Fibroblast of lung (primary cell): ENCODE results near the gene SCAF1. TPM values are rescaled to one million over a fixed set of nuclear protein-coding genes. Genes with fewer than 3 reads are reported as not detected.

Experiments
- DNase-seq, 2 donors: peaks; one replicate each; pipeline versions ENCODE4 v3.0.0 to v3.0.0-alpha.2; 2010; ENCODE audit warnings: low read depth in 2 of 2
- H2AFZ ChIP-seq: 2 replicates; pipeline ENCODE4 v1.5.1; 2012; ENCODE audit warnings: low read length, control low read depth, inconsistent platforms
- H3K27ac ChIP-seq: 2 replicates; pipeline ENCODE4 v1.5.1; 2011; ENCODE audit warnings: low read length, control low read depth; ENCODE audit not compliant: insufficient read depth
- H3K27me3 ChIP-seq: 2 replicates; pipeline ENCODE4 v1.5.1; 2011; ENCODE audit warnings: mild to moderate bottlenecking, low read length; ENCODE audit not compliant: control insufficient read depth, insufficient read depth
- H3K36me3 ChIP-seq: 2 replicates; pipeline ENCODE4 v1.5.1; 2011; ENCODE audit warnings: low read length; ENCODE audit not compliant: control insufficient read depth, insufficient read depth
- H3K4me1 ChIP-seq: 2 replicates; pipeline ENCODE4 v1.5.1; 2011; ENCODE audit warnings: low read length; ENCODE audit not compliant: control insufficient read depth, insufficient read depth; ENCODE audit errors: extremely low read depth
- H3K4me2 ChIP-seq: 2 replicates; pipeline ENCODE4 v1.5.1; 2011; ENCODE audit warnings: low read length, control low read depth; ENCODE audit not compliant: insufficient read depth; ENCODE audit errors: extremely low read depth
- H3K4me3 ChIP-seq, 4 experiments: fragments of 200-600 bp in 1 of 4; sonication (generic) in 1 of 4; replicated peaks in 1 of 4; 2 replicates each; pipeline ENCODE4 v1.5.1; 2011 to 2016; ENCODE audit warnings: low read length in 4 of 4, low read depth in 3 of 4, mild to moderate bottlenecking in 3 of 4, control low read depth in 2 of 4, inconsistent platforms in 1 of 4, mixed read lengths in 1 of 4; ENCODE audit not compliant: insufficient read depth in 1 of 4; ENCODE audit errors: control extremely low read depth in 1 of 4
- H3K79me2 ChIP-seq: 2 replicates; pipeline ENCODE4 v1.5.1; 2012; ENCODE audit warnings: mild to moderate bottlenecking, low read length, inconsistent platforms; ENCODE audit not compliant: control insufficient read depth, insufficient read depth
- H3K9ac ChIP-seq: 2 replicates; pipeline ENCODE4 v1.5.1; 2011; ENCODE audit warnings: mild to moderate bottlenecking, low read length, control low read depth; ENCODE audit not compliant: insufficient read depth
- H3K9me3 ChIP-seq: 2 replicates; pipeline ENCODE4 v1.5.1; 2012; ENCODE audit warnings: low read depth, low read length; ENCODE audit not compliant: control insufficient read depth, insufficient read depth
- H4K20me1 ChIP-seq: 2 replicates; pipeline ENCODE4 v1.5.1; 2011; ENCODE audit warnings: low read length; ENCODE audit not compliant: control insufficient read depth, insufficient read depth; ENCODE audit errors: extremely low read depth
- CTCF ChIP-seq, 2 donors: IDR thresholded peaks in 1 of 2; conservative IDR thresholded peaks in 1 of 2; 1 replicate in 1 of 2; 2 replicates in 1 of 2; pipeline ENCODE4 v1.5.1; 2011 to 2012; ENCODE audit warnings: low read length in 2 of 2, control low read depth in 1 of 2, inconsistent platforms in 1 of 2, low read depth in 1 of 2, mild to moderate bottlenecking in 1 of 2
- EZH2 ChIP-seq: IDR thresholded peaks from 2 replicates; pipeline ENCODE4 v1.5.1; 2012; ENCODE audit warnings: low read length, control low read depth, mild to moderate bottlenecking; ENCODE audit errors: missing control alignments
- polyA plus RNA-seq, 2 donors: library from polyadenylated mRNA; depleted of rRNA in 1 of 2; stranded (reverse) in 1 of 2; unstranded in 1 of 2; fragments of >200 nt; gene quantifications; 2 replicates each; pipeline ENCODE4 v1.2.1, GENCODE V29; 2011 to 2012; ENCODE audit warnings: missing spikeins in 1 of 2
- total RNA-seq: library from RNA; depleted of rRNA; stranded (reverse); fragments of >200 nt; gene quantifications from 2 replicates; pipeline ENCODE4 v1.2.1, GENCODE V29; 2014

SCAF1 gene
- total and polyA plus RNA-seq, 2 donors (not counting 1 experiment from before 2014, with no cell fraction given): 8.7 to 11.9 TPM

DNA sequence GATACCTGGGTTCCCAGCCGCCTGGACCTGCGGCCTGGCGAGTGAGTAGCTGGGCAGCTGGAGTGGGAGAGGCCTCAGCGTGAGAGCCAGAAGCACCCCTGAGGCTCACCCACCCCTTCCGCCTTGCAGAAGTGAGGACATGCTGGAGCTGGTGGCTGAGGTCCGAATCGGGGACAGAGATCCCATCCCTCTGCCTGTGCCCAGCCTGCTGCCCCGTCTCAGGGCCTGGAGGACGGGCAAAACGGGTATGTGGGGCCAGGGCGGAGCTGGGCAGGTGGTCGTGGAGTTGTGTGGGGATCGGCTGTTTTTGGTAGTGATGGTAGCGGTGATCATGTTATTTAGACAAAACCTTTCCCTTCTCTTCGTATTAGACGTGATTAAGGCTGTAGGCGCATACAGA lies 4.6 kb downstream of the SCAF1 start:
- Histone ChIP-seq H3K4me2 (no peak overlapping the region), H3K27me3 (no peaks in the 10 kb centered on the region), H3K36me3 (peaks cover 25% of the 10 kb centered on the region), H3K9me3 (no peaks in the 10 kb centered on the region), H3K9ac (no peak overlapping the region), H2AFZ (no peak overlapping the region), H3K4me3 (no peak overlapping the region), H3K27ac (no peak overlapping the region), H3K79me2 (peaks cover 58% of the 10 kb centered on the region), H4K20me1 (no peaks in the 10 kb centered on the region), H3K4me1 (peaks cover 4% of the 10 kb centered on the region)
- TF ChIP-seq CTCF (conservative IDR thresholded peaks at IDR 0.05 in 1 of 2, IDR thresholded peaks at IDR 0.05 in 1 of 2; ENCODE audit: low read depth in 1 of 2, low read length in 2 of 2) (no peak), EZH2 (no peak)
- DNase-seq: no peak

GRCh38 chr19:49651029-49651819 lies 9.2 kb downstream of the SCAF1 start:
- H4K20me1 ChIP-seq: no peaks in the 10 kb centered on the region
- H3K9me3 ChIP-seq: no peaks in the 10 kb centered on the region
- no peak overlapping the region for H3K9ac ChIP-seq
- H3K79me2 ChIP-seq: peaks cover 17% of the 10 kb centered on the region
- no peaks in the 10 kb centered on the region for H3K4me1 ChIP-seq
- no peak for DNase-seq
- H3K4me3 ChIP-seq: no peak overlapping the region
- peaks cover 37% of the 10 kb centered on the region for H3K36me3 ChIP-seq
- no peak overlapping the region for H3K4me2 ChIP-seq
- H3K27me3 ChIP-seq: no peaks in the 10 kb centered on the region
- H2AFZ ChIP-seq: no peak overlapping the region
- H3K27ac ChIP-seq: no peak overlapping the region
- TF ChIP-seq EZH2 (no peak), CTCF (conservative IDR thresholded peaks at IDR 0.05 in 1 of 2, IDR thresholded peaks at IDR 0.05 in 1 of 2; ENCODE audit: low read depth in 1 of 2, low read length in 2 of 2) (no peak)

- Histone ChIP-seq H3K79me2 (peaks cover 12% of the 10 kb centered on the region), H2AFZ (no peak overlapping the region), H3K27ac (no peak overlapping the region), H3K27me3 (no peaks in the 10 kb centered on the region), H3K36me3 (peaks cover 41% of the 10 kb centered on the region), H3K4me1 (no peaks in the 10 kb centered on the region), H3K4me3 (no peak overlapping the region), H3K4me2 (no peak overlapping the region), H3K9ac (no peak overlapping the region), H4K20me1 (no peaks in the 10 kb centered on the region), H3K9me3 (no peaks in the 10 kb centered on the region)
- no peak for DNase-seq
- TF ChIP-seq CTCF (conservative IDR thresholded peaks at IDR 0.05 in 1 of 2, IDR thresholded peaks at IDR 0.05 in 1 of 2; ENCODE audit: low read depth in 1 of 2, low read length in 2 of 2): no peak
These were observed 10.0 kb downstream of the SCAF1 start for GRCh38 chr19:49651820-49652550.
